Stimulated activated CD4-positive, alpha-beta T cell treated with anti-CD3 and anti-CD28 coated beads, Interleukin-15, amount 100 ng/mL, for 48 hours (primary cell): ENCODE measurements around the gene TMEM109.
"Not testable (repeated sequence)": the region's sequence is repeated elsewhere in the genome, so short reads cannot be mapped to it uniquely, and the experiment has no call there.

Experiments used
- DNase-seq, 2 donors: peaks; one replicate each; pipeline ENCODE4 v3.0.0-alpha.2; 2020; ENCODE audit warnings: low read depth in 2 of 2

The TMEM109 gene

DNA sequence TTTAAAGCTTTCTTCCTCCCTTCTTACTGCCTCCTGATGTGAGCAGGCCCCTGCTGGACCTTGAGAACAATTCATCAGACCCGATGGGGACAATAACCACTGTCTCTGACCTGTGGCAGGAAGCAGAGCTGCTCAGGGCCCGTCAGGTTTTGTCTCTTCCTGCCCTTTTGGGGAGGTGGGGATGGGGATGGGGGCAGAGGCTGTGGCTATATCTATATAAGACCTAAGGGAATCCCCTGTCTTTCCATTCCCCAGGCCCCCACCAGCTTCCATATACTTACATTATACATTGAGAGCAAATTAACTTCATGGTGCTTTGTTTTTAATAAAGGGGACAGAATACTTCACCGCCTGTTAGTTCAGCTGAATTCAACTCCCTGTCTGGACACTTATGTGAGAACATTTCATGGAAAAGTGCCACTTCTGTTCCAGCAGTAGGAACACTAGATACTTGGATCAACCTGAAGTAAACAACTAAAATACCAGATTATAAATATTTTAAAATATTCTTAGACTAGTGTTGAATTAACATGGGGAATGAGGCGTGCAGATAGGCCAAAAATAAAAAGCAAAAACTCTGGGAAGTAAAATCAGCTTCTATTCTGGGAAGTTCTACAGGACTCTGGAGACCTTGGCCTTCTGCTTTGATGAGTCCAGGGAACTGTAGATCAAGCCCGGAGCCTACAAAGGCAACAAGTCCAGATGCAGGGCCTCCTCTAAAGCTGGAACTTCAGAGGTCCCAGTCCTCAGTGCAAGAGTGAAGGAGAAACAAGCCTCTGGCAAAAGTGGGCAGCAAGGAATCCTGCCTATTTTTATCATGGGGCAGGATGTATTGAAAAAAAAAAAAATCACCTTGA, 35.5 kb upstream of the TMEM109 start:
- DNase-seq: no peak

- DNase-seq: no peak
Measured at GRCh38 chr11:60879104-60879503, 34.9 kb upstream of the TMEM109 start.

DNA sequence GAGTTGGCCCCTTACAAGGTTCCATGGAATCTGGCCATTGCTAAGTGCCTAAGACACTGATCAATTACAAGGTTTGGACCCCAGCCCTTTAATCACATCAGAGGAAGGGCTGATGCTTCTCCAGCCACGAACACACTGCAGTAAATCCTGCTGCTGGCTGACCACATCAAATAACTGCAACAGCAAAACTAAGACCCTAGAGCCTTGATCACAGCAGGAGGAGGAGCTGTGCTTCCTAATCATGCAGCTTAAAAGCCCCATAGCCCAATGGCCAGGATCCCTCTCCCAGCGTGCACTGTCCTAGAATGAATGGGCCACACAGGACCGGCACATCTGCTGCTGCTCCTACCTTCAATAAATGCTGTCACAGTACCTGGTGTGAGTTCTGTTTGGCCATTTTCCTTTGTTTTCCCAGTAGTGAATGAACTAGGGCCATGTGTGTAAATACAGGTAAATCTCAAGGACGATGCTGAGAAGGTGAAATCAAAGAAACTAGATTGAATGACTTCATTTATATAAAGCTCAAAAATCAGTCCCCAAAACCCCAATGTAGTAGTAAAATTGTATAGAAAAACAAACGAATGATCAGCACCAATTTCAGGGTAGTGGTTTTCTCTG, 33.9 kb upstream of the TMEM109 start:
- DNase-seq: no peak

DNA sequence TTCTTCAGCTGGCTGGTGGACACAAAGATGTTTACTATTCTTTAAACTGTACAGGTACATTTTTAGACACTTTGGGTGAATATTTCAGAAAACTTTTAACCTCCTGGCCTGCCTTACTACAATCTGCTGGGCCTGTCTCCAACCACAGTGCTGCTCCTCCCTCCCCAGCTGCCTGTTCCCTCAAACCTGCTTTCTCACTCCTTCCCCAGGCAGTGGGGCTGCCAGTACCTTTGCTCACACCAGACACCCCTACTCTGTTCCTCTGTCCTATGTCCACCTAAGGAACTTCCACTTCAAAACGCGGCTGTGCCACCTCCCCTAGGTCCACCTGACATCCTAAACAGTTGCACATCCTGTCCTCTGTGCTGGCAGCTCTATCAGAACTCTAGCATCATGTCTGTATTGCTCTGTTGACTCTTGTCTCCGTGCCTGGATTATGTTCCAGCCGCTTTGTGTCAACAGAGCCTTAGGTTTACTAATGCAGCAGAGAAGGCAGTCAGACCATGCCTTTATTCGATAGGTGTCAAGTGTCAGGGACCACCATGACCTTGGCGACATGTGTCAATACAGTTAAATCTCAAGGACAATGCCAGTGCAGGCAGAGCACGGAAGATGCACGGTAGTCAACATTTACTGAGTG, 33.2 kb upstream of the TMEM109 start:
- DNase-seq: no peak

- no peak for DNase-seq
Measured at GRCh38 chr11:60887556-60887955, 26.4 kb upstream of the TMEM109 start.

GRCh38 chr11:60889869-60890311, 24.1 kb upstream of the TMEM109 start:
- no peak for DNase-seq

DNA sequence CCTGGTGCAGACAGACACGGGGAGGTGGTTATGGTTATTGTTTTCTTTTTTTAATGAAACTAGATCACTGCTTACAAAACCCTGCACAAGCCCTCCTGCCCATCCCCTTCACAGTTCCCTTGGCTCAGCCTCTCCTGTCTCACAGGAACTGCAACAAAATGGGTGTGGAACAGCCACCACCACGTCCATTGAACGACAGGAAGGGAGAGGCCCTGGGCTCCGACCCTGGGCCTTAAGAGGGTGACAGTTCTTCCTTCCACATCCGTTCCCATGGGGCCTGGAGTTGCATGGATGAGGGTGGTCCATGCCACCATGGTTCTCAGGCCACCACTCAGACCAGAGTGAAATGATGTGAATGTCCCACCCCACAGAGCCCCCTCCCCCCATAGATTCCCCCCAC, 23.3 kb upstream of the TMEM109 start:
- DNase-seq: no peak

- DNase-seq: no peak
Measured at GRCh38 chr11:60891103-60891741, 22.7 kb upstream of the TMEM109 start.

DNA sequence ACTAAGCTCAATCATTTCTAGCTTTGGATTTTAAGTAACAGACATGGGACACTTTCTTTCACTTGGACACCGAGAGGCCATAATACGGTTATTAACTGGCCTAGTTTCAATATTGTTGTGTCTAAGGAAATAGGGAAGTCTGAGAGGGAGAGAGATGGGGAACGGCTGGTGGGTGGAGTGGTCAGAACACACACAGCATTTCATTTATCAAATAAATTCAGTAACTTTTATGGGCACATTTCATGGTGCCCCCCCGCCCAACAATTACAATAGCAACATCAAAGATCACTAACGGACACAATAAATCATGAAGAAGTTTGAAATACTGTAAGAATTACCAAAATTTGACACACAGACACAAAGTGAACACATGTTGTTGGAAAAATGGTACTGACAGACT, 18.3 kb upstream of the TMEM109 start:
- DNase-seq: no peak

DNA sequence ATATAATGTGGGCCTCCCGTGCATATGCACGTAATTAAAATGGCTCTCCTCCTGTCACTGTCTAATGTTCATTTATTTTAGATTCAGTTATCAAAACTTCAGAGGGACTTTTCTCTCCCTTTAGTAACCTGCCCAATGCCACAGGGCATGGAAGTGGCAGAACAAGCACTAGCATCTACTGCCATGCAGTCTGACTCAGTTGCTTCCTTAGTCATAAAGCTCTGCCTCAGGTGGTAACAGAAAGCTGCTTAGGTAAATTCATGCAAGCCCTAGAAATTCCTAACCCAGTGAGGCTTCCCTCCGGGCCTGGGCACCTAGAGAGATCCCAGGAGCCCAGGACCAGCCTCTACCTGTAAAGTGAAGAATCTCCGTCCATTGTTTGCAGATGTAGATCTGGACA, 16.5 kb upstream of the TMEM109 start:
- DNase-seq: no peak

DNA sequence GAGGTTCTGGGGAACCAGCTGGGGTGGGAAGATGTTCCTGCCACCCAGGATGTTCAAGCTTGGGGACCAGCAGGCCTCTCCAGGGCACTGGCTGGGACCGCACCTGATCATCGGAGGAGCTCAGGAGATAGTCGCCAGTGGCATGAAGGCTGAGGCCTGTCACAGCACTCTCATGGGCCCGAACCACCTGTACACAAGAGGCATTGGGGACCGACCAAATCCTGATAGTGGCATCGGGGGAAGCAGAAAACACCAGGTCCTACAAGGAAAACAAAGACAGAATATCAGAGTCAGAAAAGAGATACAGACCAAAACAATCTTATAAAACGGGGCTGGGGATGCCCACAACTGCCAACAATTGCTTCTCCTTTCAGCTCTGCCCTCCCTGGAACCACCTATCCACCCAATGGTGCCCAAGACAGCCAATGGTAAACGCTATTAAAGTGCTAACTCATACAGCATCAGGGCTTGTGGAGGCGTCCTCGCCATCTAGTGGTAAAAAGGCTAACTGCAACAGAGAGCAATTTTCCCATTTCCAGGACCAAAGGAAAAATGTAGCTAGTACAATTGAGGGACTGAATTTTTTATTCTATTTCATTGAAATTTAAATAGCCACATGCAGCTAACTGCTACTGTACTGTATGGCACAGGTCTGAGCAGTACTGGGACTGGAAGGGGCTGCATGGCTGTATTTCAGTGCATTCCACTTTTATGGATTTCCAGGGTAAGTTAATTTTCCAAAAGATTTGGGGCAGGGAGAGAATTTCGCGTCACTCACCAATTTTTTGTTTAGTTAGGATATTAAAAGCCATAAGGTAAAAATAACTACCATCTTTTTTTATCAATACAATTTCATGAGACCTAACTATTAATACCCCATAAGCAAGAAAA, 14.7 kb upstream of the TMEM109 start:
- no peak for DNase-seq

DNA sequence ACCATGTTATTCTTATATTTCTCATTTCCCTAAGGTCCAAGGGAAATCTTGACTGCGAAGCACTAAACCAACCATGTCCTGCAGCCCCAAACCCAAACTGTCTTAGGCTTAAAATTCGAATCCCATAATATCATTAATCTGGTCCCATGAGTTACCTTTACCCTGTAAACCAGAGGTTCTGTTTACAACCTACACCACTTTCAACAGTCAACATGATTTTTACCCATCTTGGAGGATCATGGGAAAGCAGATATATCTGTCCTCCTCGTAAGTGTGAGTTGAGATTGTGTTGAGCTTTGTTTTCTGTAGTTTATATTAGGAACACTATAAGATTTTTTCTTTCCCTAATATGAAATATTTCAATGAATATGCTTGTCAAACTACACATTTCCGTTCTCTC, 14.0 kb upstream of the TMEM109 start:
- DNase-seq: no peak

GRCh38 chr11:60900673-60901404, 13.1 kb upstream of the TMEM109 start:
- no peak for DNase-seq

DNA sequence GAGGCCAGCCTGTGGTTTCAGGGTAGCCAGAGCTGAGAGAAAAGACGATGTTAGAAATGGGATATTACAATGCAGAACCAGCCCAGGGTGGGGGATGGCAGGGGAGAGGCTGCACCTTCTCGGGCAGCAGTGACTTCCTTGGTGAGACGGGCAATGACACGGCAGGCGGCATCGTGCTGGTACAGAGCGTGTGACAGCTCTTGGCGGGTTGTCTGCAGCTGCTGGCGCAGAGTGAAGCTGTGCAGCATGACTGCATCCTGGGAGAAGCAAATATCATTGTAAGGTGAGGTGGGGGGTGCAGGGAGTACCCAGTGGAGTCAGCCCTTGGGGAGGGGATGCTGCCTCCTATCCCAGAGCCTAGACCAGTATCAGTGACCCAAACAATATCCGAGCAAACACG, 11.3 kb upstream of the TMEM109 start:
- DNase-seq: no peak

DNA sequence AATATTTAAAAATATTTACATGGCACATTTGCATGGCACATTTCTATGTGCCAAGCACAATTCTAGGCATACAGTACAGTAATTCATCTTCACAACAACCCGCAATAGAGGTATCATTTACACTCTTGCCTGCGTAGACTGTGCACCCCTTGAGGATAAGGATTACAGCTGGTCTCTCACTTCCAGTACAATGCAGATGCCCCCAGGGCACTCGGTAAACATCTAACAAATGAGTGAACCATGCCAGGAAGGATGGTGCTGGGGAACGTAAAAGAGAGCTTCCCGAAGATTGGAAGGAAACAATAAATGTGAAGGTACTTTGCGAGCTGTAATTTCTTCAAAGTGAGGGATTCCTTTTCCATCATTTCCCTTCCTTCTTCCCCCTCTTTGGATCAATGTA, 8.9 kb upstream of the TMEM109 start:
- DNase-seq: no peak

DNA sequence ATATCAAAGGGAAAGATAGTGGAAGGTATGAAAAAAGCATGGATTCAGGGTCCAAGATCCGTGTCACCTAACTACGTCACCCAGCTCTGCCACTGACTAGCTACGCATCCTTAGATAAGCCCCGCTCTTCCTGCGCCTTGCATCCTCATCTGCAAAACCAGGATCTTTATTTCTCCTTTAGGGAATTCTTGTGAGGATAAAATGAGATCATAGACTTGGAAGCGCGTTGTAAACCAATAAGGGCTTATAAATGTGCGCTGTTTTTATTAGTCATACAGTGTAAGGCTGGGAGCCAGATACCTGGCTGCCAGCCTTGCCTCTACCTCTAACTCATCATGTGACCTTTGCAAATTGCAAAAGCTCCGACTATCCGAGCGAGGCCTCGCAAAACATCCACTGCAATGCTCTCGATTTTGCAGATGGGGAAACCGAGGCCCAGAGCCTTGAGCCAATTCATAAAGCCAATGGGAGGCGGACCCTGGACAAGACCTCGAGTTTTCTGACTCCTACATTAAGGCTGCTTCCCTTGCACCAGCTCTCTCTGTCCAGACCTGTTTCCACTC, 8.3 kb upstream of the TMEM109 start:
- no peak for DNase-seq

GRCh38 chr11:60906132-60906972, 7.6 kb upstream of the TMEM109 start, which contains the start of gene PRPF19:
TSS of gene PRPF19 (minus strand) at chr11:60906585. CDS start at chr11:60906382, 203 bp downstream.
- peak; percentile 96 to 99 for DNase-seq

- no peak for DNase-seq
Measured at GRCh38 chr11:60908803-60909202, 5.2 kb upstream of the TMEM109 start.

GRCh38 chr11:60909680-60910280, 4.2 kb upstream of the TMEM109 start:
- not testable (repeated sequence) for DNase-seq
